Smooth muscle cell (in vitro differentiated cells): ENCODE results near the gene ERH. TPM values are rescaled to one million over a fixed set of nuclear protein-coding genes. Genes with fewer than 3 reads are reported as not detected.

ENCODE experiments used
- polyA plus RNA-seq: library from polyadenylated mRNA; unstranded; fragments of >200 nt; fragmentation: Nextera tagmentation; extraction: Ambion mirVana; gene quantifications from 2 replicates; pipeline ENCODE4 v1.2.1, GENCODE V29; 2016
- total RNA-seq: library from RNA; depleted of rRNA; stranded (reverse); fragments of >200 nt; gene quantifications from 2 replicates; pipeline ENCODE4 v1.2.3, GENCODE V29; 2014

ERH gene
- total and polyA plus RNA-seq, 2 experiments from 2014 or later = 118 to 208 TPM

Other genes starting within 250 kb of the ERH start
- gene DCAF5, start 245.2 kb downstream of the ERH start, total RNA-seq = 22.2 and 23.0 TPM in 2 replicates
- 45.4 and 47.4 TPM in 2 replicates for gene DCAF5, start 245.2 kb downstream of the ERH start, polyA plus RNA-seq
- gene EXD2, start 206.8 kb downstream of the ERH start, total RNA-seq = 12.0 and 29.5 TPM in 2 replicates
- 12.1 and 12.5 TPM in 2 replicates for gene EXD2, start 206.8 kb downstream of the ERH start, polyA plus RNA-seq
- 0.04 and 4.7 TPM in 2 replicates for gene GALNT16, start 138.1 kb downstream of the ERH start, total RNA-seq
- gene GALNT16, start 138.1 kb downstream of the ERH start, polyA plus RNA-seq = 0.54 and 0.58 TPM in 2 replicates
- gene SLC39A9, start 393 bp upstream of the ERH start, total RNA-seq = 106 and 110 TPM in 2 replicates
- 39.9 and 42.8 TPM in 2 replicates for gene SLC39A9, start 393 bp upstream of the ERH start, polyA plus RNA-seq
- 0.04 TPM in 1 of 2 replicates, not detected in the other for gene PLEKHD1, start 86.4 kb upstream of the ERH start, total RNA-seq
- gene PLEKHD1, start 86.4 kb upstream of the ERH start, polyA plus RNA-seq = 0.03 and 0.05 TPM in 2 replicates
- not detected in 2 replicates for gene CCDC177, start 176.6 kb upstream of the ERH start, total RNA-seq
- gene CCDC177, start 176.6 kb upstream of the ERH start, polyA plus RNA-seq = not detected in 2 replicates
- 20.3 and 25.9 TPM in 2 replicates for gene SUSD6, start 213.3 kb upstream of the ERH start, total RNA-seq
- 14.4 and 15.8 TPM in 2 replicates for gene SUSD6, start 213.3 kb upstream of the ERH start, polyA plus RNA-seq